Cardiac fibroblast (primary cell): ENCODE results near the gene WDCP.

Experiments used
- DNase-seq, 2 donors: peaks; one replicate each; pipeline versions ENCODE4 v3.0.0 to v3.0.0-alpha.2; 2010; ENCODE audit warnings: low read depth in 2 of 2
- H3K4me3 ChIP-seq, 2 donors: replicated peaks in 1 of 2; 1 replicate in 1 of 2; 2 replicates in 1 of 2; pipeline ENCODE4 v1.5.1; 2011; ENCODE audit warnings: low read depth in 2 of 2, low read length in 2 of 2, mild to moderate bottlenecking in 2 of 2, moderate library complexity in 1 of 2
- TF ChIP-seq, protein P1 (sequence below): IDR thresholded peaks from one replicate; pipeline ENCODE4 v1.5.1; 2011; ENCODE audit warnings: low read depth, mild to moderate bottlenecking, low read length, inconsistent platforms

The WDCP gene

DNA sequence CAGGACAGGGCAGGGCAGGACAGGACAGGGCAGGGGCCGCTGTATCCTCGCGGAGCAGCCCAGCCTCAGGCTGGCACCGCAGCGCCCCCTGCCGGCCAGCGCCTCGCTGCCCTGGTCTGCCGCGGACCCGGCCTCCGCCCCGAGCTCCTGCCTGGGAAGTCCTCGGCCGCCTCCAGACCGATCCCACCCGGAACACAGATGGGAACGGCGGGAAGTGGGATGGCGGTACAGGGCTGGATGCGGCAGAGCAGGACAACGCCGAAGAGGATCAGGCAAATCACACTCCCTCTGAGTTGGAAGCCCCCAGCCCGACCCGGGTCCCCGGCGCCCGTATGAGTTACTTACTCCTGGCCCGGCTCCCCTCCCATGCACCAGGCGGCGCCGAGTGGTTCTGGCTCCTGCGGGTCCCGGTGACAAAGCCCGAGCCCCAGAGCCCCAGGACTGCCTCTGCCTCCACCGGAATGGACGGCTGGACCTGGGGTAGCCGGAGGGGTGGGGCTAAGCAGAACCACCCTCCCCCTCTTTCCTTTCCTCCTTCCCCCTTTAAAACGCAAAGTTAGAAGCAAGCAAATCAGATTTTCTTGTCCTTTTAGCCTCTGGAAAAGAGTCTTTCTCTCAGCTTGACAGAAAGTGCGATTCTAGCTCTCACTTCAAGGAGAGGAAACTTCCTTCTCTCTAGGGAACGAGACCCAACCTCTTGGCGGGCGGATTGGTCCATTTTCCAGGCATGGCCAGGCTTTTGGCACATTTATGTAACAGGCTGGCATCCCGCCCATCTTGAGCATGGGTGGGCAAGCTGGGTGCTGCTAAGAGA lies 37.4 kb upstream of the WDCP start, which contains the start of gene TP53I3:
TSS of gene TP53I3 (minus strand) at position 449 of the 814 bp plus-strand sequence. CDS start 508 bp downstream, outside the sequence.
- TF ChIP-seq, protein P1, sequence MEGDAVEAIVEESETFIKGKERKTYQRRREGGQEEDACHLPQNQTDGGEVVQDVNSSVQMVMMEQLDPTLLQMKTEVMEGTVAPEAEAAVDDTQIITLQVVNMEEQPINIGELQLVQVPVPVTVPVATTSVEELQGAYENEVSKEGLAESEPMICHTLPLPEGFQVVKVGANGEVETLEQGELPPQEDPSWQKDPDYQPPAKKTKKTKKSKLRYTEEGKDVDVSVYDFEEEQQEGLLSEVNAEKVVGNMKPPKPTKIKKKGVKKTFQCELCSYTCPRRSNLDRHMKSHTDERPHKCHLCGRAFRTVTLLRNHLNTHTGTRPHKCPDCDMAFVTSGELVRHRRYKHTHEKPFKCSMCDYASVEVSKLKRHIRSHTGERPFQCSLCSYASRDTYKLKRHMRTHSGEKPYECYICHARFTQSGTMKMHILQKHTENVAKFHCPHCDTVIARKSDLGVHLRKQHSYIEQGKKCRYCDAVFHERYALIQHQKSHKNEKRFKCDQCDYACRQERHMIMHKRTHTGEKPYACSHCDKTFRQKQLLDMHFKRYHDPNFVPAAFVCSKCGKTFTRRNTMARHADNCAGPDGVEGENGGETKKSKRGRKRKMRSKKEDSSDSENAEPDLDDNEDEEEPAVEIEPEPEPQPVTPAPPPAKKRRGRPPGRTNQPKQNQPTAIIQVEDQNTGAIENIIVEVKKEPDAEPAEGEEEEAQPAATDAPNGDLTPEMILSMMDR, result peak; percentile 28
- peak within 1 kb of the TSS; percentile 69 to 73 for H3K4me3 ChIP-seq
- peak; percentile 91 to 94 for DNase-seq

DNA sequence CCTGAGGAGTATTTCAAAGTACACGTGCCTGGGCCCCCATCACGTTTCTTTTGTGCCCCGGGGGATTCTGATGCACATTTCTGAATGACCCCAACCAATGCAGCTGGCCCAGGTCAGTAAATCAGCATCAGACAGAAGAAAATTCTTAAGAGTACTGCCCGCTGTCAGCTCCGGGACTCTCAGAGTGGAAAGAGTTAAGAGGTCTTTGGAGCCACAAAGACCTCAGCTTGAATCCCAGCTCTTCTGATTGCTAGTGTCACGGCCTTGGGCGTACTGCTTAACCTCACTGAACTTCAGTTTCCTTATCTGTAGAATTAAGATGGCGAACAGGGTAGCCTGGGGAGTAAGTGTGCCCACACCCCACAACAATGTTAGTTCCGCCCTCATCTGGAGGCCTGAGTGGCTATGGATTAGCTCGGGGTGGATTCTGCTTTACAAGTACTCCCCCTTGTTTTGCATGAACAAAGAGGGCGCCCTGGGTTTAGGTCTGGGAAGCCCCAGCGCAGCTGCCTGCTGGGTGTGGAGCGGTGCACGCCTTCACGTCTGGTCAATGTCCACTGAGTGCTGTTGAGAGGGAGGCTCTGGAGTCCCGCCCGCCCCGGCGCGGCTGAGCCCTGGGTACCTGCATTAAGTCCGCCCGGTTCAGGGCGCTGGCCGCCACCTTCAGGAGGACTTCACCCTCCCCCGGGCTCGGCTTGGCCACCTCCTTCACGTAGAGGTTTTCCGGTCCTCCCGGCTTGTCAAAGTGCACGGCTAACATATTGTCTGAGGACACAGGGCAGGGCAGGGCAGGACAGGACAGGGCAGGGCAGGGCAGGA lies 36.6 kb upstream of the WDCP start:
- TF ChIP-seq, protein P1, result no peak
- peak; percentile 83 to 92 for DNase-seq
- H3K4me3 ChIP-seq, result peak overlapping the region; percentile 69 to 73

DNA sequence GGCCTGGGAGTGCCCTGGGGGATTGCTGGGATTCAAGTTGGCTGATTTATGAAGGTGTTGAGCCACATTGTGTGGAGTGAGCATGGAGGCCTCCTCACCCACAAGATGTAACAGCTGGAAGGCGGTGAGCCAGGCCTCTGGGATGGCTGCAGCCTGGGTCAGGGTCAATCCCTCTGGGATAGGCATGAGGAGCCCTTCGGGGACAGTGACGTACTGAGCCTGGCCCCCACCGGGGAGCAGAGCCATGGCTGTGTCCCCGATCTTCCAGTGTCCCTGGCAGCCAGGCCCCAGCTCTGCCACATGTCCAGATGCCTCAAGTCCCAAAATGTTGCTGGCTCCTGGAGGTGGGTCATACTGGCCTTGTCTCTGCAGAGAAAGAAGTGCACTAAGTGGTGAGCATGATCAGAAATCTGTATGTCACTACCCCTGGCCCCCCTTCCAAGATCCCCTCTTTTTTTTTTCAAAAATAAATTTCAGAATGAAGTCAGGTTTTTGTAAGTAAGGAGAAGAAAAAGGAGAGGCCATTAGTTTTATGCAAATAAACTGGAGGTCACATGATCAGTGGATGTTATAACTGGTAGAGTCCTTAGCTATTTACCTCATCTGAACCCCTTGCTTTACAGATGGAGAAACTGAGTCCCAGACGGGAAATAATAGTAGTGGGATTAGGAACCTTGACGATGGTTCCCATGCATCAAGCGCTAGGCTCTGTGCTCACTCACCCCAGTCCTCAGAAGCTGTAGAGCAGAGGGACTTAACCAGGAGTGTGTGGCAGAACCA lies 35.8 kb upstream of the WDCP start:
- DNase-seq, result no peak
- TF ChIP-seq, protein P1, result no peak
- H3K4me3 ChIP-seq, result peak overlapping the region; percentile 69 to 73

GRCh38 chr2:24080701-24081100 lies 33.5 kb upstream of the WDCP start:
- DNase-seq, result no peak
- TF ChIP-seq, protein P1, result no peak

DNA sequence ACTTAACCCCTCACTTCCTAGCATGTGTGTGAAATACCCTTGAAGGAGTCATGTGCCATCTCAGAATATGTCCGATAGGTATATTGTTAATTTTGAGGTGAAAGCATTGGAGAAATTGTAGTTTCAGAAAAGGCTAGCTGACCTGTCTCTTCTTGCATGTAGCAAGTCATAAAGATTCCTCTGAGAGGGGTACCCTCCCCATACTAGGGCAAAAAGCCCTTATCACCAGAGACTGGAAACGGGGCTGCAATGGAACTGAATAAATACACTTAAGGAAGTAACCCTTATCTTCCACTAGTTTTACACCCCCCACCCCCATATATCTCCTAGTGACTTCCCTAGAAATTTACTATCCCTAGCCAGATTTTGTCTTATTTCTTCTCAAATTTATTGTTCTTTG lies 30.7 kb upstream of the WDCP start:
- TF ChIP-seq, protein P1, result no peak
- no peak for DNase-seq
- peak overlapping the region; percentile 84 to 89 for H3K4me3 ChIP-seq

More at GRCh38 chr2:24080701-24081100, 33.5 kb upstream of the WDCP start:
- no peak overlapping the region for H3K4me3 ChIP-seq

GRCh38 chr2:24077535-24077877 lies 30.3 kb upstream of the WDCP start:
- H3K4me3 ChIP-seq, result peak overlapping the region; percentile 84 to 89
- TF ChIP-seq, protein P1, result no peak
- DNase-seq, result no peak
